GM12878 (cell line): ENCODE measurements around the gene TCAF1. TPM values are rescaled to one million over a fixed set of nuclear protein-coding genes. Genes with fewer than 3 reads are reported as not detected.

Source experiments
- ATAC-seq: fragments of 200-7000 bp; cut with Tn5 transposase; 3 replicates; pipeline ENCODE4 v1.9.1; 2020; ENCODE audit warnings: mild to moderate bottlenecking, moderate library complexity
- BruUV-seq: library from RNA; stranded (reverse); fragments of 400-500 nt; replicated peaks from 2 replicates; lab custom pipeline; 2021; lab: Mats Ljungman, UMichigan
- CTCF ChIA-PET: fragments of 300-600 bp; sonication (Branson Sonifier 250); formaldehyde crosslinking; extraction: SDS; loops from one replicate; lab custom pipeline; 2021; ENCODE audit warnings: inconsistent platforms; lab: Yijun Ruan, JAX
- POLR2A ChIA-PET: fragments of 350-600 bp; formaldehyde crosslinking; extraction: SDS; loops from one replicate; lab custom pipeline; 2021; ENCODE audit warnings: inconsistent platforms; lab: Charles Lee
- RAD21 ChIA-PET: fragments of 300-600 bp; sonication (Branson Sonifier 250); formaldehyde crosslinking; loops from one replicate; lab custom pipeline; 2023; ENCODE audit warnings: antibody characterized with exemption; ENCODE audit not compliant: unreplicated experiment; lab: Charles Lee
- SMC1A ChIA-PET: fragments of 300-600 bp; sonication (Branson Sonifier 250); formaldehyde crosslinking; loops from one replicate; lab custom pipeline; 2023; ENCODE audit not compliant: unreplicated experiment, uncharacterized antibody; lab: Charles Lee
- DNase-seq: peaks from one replicate; pipeline ENCODE4 v3.0.0-alpha.2; 2011; ENCODE audit warnings: low read depth, low spot score
- FAIRE-seq: peaks from 3 replicates; lab custom pipeline; 2011; peaks lifted over from hg19 to GRCh38; lab: Jason Lieb, UNC
- H2AFZ ChIP-seq: 2 replicates; pipeline ENCODE4 v1.6.0; 2011; ENCODE audit warnings: low read depth, low read length, control low read depth; ENCODE audit not compliant: control insufficient read depth
- H3K27ac ChIP-seq: 2 replicates; pipeline ENCODE4 v1.5.1; 2011; ENCODE audit warnings: control low read depth; ENCODE audit not compliant: control insufficient read depth, insufficient read depth
- H3K27me3 ChIP-seq, 2 experiments: replicated peaks in 1 of 2; 2 replicates each; pipeline versions ENCODE4 v1.6.0 to v1.6.1; 2011; ENCODE audit warnings: low read length in 1 of 2; ENCODE audit not compliant: control insufficient read depth in 2 of 2, insufficient read depth in 2 of 2
- H3K36me3 ChIP-seq, 2 experiments: 2 replicates each; pipeline ENCODE4 v1.5.1; 2011; ENCODE audit warnings: low read length in 1 of 2; ENCODE audit not compliant: control insufficient read depth in 2 of 2, insufficient read depth in 2 of 2
- H3K4me1 ChIP-seq: 2 replicates; pipeline ENCODE4 v1.6.1; 2011; ENCODE audit warnings: mild to moderate bottlenecking, low read length, moderate library complexity, mixed read lengths; ENCODE audit not compliant: control insufficient read depth, insufficient read depth
- H3K4me2 ChIP-seq: 2 replicates; pipeline ENCODE4 v1.6.0; 2011; ENCODE audit warnings: control low read depth; ENCODE audit not compliant: control insufficient read depth, insufficient read depth
- H3K4me3 ChIP-seq: fragments of 200-600 bp; sonication (generic); 2 replicates; pipeline ENCODE4 v1.5.1; 2016
- H3K79me2 ChIP-seq: 2 replicates; pipeline ENCODE4 v1.6.0; 2011; ENCODE audit warnings: low read length; ENCODE audit not compliant: control insufficient read depth, insufficient read depth
- H3K9ac ChIP-seq: 2 replicates; pipeline ENCODE4 v1.8.0; 2011; ENCODE audit warnings: low read length, control low read depth, mixed read lengths; ENCODE audit not compliant: control insufficient read depth, insufficient read depth
- H3K9me3 ChIP-seq: replicated peaks from 3 replicates; pipeline ENCODE4 v1.5.1; 2011; ENCODE audit warnings: mild to moderate bottlenecking, low read length; ENCODE audit not compliant: control insufficient read depth, insufficient read depth
- H4K20me1 ChIP-seq: 2 replicates; pipeline ENCODE4 v1.6.0; 2011; ENCODE audit not compliant: control insufficient read depth, insufficient read depth
- BRCA1 ChIP-seq: IDR thresholded peaks from 2 replicates; pipeline ENCODE4 v1.6.1; 2011; ENCODE audit warnings: low read depth, low read length, improper control_type of control experiment
- E2F8 ChIP-seq: fragments of 450-650 bp; IDR thresholded peaks from 2 replicates; pipeline ENCODE4 v1.6.1; 2018; ENCODE audit warnings: mild to moderate bottlenecking, low read depth, moderate library complexity; ENCODE audit not compliant: partially characterized antibody
- GABPA ChIP-seq: IDR thresholded peaks from 2 replicates; pipeline ENCODE4 v1.6.1; 2014; ENCODE audit warnings: antibody characterized with exemption, low read depth, mild to moderate bottlenecking, inconsistent platforms
- KAT2A ChIP-seq: conservative IDR thresholded peaks from 2 replicates; pipeline ENCODE4 v1.6.1; 2011; ENCODE audit warnings: low read depth, low read length; ENCODE audit not compliant: control insufficient read depth
- KDM1A ChIP-seq: fragments of 200-600 bp; sonication (generic); IDR thresholded peaks from 2 replicates; pipeline ENCODE4 v1.6.1; 2016; ENCODE audit warnings: borderline replicate concordance
- PAX5 ChIP-seq: IDR thresholded peaks from 2 replicates; pipeline ENCODE4 v1.6.1; 2011; ENCODE audit warnings: low read depth, low read length, borderline replicate concordance
- RELB ChIP-seq: fragments of 450-650 bp; IDR thresholded peaks from 2 replicates; pipeline ENCODE4 v1.6.1; 2017; ENCODE audit warnings: low read depth, mild to moderate bottlenecking, moderate library complexity
- whole genome bisulfite sequencing: methylation state at CpG from one replicate; pipeline ENCODE4 v1.1.6; 2016; ENCODE audit warnings: low lambda C conversion rate; ENCODE audit not compliant: insufficient replicate concordance, insufficient coverage; ENCODE audit errors: missing lambda C conversion rate; 5-methylcytosine and 5-hydroxymethylcytosine counted together
- in situ Hi-C: fragments of 300-500 bp; cut with MboI; formaldehyde crosslinking; loops from 9 replicates; pipeline ENCODE4 v1.14.3; 2018; ENCODE audit warnings: mixed read lengths
- intact Hi-C: fragments of 100-400 bp; cut with micrococcal nuclease; formaldehyde crosslinking; loops from one replicate; pipeline ENCODE4 v1.14.2; 2022; ENCODE audit not compliant: unreplicated experiment
- polyA plus RNA-seq, 11 experiments: library from polyadenylated mRNA; depleted of rRNA in 4 of 11; unstranded in 6 of 11; stranded (reverse) in 5 of 11; fragments of >200 nt; fragmentation: Nextera tagmentation in 4 of 11; fragmentation: Illumina TruSeq in 1 of 11; extraction: Ambion mirVana in 4 of 11; extraction: Trizol in 1 of 11; gene quantifications; 1 replicate in 1 of 11; 2 replicates in 10 of 11; pipeline versions ENCODE4 v1.2.1 to v1.2.3, GENCODE V29; 2011 to 2016; ENCODE audit warnings: inconsistent platforms in 2 of 11, missing spikeins in 2 of 11, low read depth in 1 of 11
- total RNA-seq, 4 experiments: library from RNA; depleted of rRNA in 3 of 4; stranded (reverse); fragments of >200 nt in 3 of 4; fragmentation: Illumina TruSeq in 1 of 4; extraction: Trizol in 1 of 4; gene quantifications; 2 replicates each; pipeline versions ENCODE4 v1.2.1 to v1.2.3, GENCODE V29; 2013 to 2021

TCAF1 gene
- total and polyA plus RNA-seq, 10 of the 15 experiments (the other 5 are each of a cell fraction or from before 2014, with no cell fraction given): 2.2 to 16.3 (median 8.0) TPM

- intact Hi-C loops: no loop called here
- CTCF ChIA-PET: no interaction called here
- no peaks in the 10 kb centered on the region for H3K4me1 ChIP-seq
- RAD21 ChIA-PET: no interaction called here
- H3K27me3 ChIP-seq: no peaks in the 10 kb centered on the region
- no peak overlapping the region for H3K9ac ChIP-seq
- POLR2A ChIA-PET: interaction anchor here (1.0 kb wide), 1 partner anchor 16 kb away, joined by 4 read pairs; no protein-coding TSS in a partner anchor
- H3K36me3 ChIP-seq: no peaks in the 10 kb centered on the region
- SMC1A ChIA-PET: no interaction called here
- no peaks in the 10 kb centered on the region for H3K9me3 ChIP-seq
- no peak overlapping the region for H3K4me3 ChIP-seq
- in situ Hi-C loops: loop anchor here (25.0 kb wide), 1 partner anchor 480 kb away; no protein-coding TSS in a partner anchor
- no peaks in the 10 kb centered on the region for H4K20me1 ChIP-seq
- no peak overlapping the region for H3K4me2 ChIP-seq
- 83% methylated on average over 5 of the region's 5 CpGs for WGBS
- no peak overlapping the region for H2AFZ ChIP-seq
- ATAC-seq (no peak), DNase-seq (no peak), FAIRE-seq (no peak)
- H3K27ac ChIP-seq: no peak overlapping the region
- no TSS peak for BruUV-seq
- no peaks in the 10 kb centered on the region for H3K79me2 ChIP-seq
- no peak for TF ChIP-seq KDM1A
- no peak for TF ChIP-seq E2F8
- no peak for TF ChIP-seq BRCA1
- no peak for TF ChIP-seq RELB
- no peak for TF ChIP-seq PAX5
- TF ChIP-seq KAT2A: no peak
- no peak for TF ChIP-seq GABPA
These were observed 4.9 kb upstream of the TCAF1 start for GRCh38 chr7:143906895-143907294.
